ENCODE measurements around the gene ISOC1. TPM values are rescaled to one million over a fixed set of nuclear protein-coding genes. Genes with fewer than 3 reads are reported as not detected.

ISOC1 gene
- total RNA-seq: 10.7 and 21.5 TPM in 2 replicates

GRCh38 chr5:129094087-129094923 is at the start of gene ISOC1:
TSS of gene ISOC1 (plus strand) at chr5:129094749. CDS start at chr5:129094767, 18 bp downstream.

Small RNAs within 50 kb of the gene (small RNA-seq; reads per million reads assigned to genes)
- gene MIR4633: not detected

Other genes starting within 250 kb of the ISOC1 start
- gene SLC27A6, start 129.3 kb upstream of the ISOC1 start, total RNA-seq: under 0.01 and 0.37 TPM in 2 replicates